ENCODE measurements around the gene RSPO1.

- TF ChIP-seq CTCF (IDR thresholded peaks at IDR 0.05; ENCODE audit: insufficient read depth, low read depth, low read length), result no peak
- TF ChIP-seq EZH2 (IDR thresholded peaks at IDR 0.05; ENCODE audit: insufficient read depth, low read length), result no peak
Observed at GRCh38 chr1:37564892-37565291, 69.8 kb downstream of the RSPO1 start.

All from astrocyte (in vitro differentiated cells and primary cell).